KOPT-K1 (cell line): ENCODE measurements around the gene UBA6.
"Not testable (repeated sequence)": the region's sequence is repeated elsewhere in the genome, so short reads cannot be mapped to it uniquely, and the experiment has no call there.

Experiments used
- H3K27ac ChIP-seq: fragments of 200-600 bp; sonication (generic); 2 replicates; pipeline ENCODE4 v1.5.1; 2016; ENCODE audit warnings: antibody characterized with exemption, mild to moderate bottlenecking, low read depth, low read length; ENCODE audit not compliant: poor library complexity, severe bottlenecking
- H3K36me3 ChIP-seq: fragments of 200-600 bp; sonication (generic); 2 replicates; pipeline ENCODE4 v1.5.1; 2017; ENCODE audit warnings: antibody characterized with exemption, mild to moderate bottlenecking, low read length, moderate library complexity; ENCODE audit not compliant: insufficient read depth
- H3K9me3 ChIP-seq: fragments of 200-600 bp; sonication (generic); 2 replicates; pipeline ENCODE4 v1.5.1; 2017; ENCODE audit warnings: antibody characterized with exemption, low read length, mild to moderate bottlenecking; ENCODE audit not compliant: insufficient read depth, poor library complexity, severe bottlenecking

Gene UBA6

DNA sequence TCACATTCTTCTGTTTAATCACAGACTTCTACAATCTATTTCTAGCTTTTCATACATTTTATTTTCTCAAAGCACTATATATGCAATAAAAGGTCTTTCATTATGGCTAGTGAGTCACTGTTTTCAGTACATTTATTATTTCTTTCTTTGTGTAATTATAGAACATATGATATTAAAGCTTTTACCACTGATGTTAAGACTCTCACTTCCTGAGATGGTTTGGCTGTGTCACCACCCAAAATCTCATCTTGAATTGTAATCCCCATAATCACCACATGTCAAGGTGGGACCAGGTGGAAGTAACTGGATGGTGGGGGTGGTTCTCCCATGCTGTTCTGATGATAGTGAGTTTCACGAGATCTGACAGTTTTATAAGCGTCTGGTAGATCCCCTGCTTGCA is 41.9 kb downstream of the UBA6 start:
- Histone ChIP-seq H3K9me3 (peaks cover 47% of the 10 kb centered on the region), H3K36me3 (peaks cover 77% of the 10 kb centered on the region), H3K27ac (no peak overlapping the region)

DNA sequence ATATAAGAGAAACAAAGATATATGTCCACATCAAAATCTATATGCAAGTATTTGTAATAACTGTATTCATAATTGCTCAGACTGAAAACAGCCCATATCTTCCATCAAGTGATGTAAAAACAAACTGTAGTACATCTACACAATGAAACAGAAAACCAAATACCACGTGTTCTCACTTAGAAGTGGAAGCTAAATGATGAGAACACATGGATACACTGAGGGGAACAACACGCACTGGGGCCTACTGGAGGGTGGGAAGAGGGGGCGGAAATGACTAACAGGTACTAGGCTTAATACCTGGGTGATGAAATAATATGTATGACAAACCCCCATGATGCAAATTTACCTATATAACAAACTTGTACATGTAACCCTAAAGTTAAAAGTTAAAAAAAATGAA is 42.7 kb downstream of the UBA6 start:
- Histone ChIP-seq H3K27ac (no peak overlapping the region), H3K36me3 (peaks cover 73% of the 10 kb centered on the region), H3K9me3 (peaks cover 47% of the 10 kb centered on the region)

DNA sequence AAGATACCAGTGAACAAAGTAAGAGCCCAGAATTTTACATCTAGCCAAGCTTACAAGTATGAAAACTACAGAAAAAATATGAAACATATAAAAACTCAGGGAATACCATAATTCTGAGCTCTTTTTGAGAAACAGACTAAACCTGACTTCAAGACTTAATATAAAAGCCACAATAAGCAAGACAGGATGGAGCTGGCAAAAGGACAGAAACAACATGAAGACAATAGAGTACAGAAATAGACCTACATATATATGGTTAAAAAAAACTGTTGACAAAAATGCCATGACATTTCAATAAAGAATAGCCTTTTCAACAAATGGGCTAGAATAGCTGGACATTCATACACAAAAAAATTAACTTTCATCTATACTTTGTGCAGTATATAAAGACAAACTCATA is 49.4 kb downstream of the UBA6 start:
- Histone ChIP-seq H3K36me3 (peaks cover 57% of the 10 kb centered on the region), H3K9me3 (peaks cover 8% of the 10 kb centered on the region), H3K27ac (no peak overlapping the region)

DNA sequence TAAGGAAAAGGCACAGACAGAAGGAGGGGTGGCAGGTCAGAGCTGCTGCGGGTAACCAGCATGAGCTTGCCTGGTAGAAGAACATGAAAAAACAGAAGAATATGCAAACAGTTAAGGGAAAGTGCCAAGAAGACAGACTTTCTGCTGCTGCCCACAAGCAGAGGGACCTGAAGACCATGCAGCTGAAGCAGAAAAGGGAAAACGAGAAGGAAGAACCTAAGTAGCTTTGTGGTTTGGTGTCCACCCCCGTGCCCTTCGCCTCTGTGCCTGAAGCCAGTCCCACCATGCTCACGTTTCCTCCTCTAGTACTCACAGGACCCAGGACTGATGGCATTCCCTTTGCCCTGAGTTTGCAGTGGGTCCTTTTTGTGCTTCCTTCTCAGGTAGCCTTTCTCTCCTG is 62.8 kb downstream of the UBA6 start:
- H3K36me3 ChIP-seq, result peaks cover 70% of the 10 kb centered on the region
- H3K9me3 ChIP-seq, result peaks cover 8% of the 10 kb centered on the region
- no peak overlapping the region for H3K27ac ChIP-seq

DNA sequence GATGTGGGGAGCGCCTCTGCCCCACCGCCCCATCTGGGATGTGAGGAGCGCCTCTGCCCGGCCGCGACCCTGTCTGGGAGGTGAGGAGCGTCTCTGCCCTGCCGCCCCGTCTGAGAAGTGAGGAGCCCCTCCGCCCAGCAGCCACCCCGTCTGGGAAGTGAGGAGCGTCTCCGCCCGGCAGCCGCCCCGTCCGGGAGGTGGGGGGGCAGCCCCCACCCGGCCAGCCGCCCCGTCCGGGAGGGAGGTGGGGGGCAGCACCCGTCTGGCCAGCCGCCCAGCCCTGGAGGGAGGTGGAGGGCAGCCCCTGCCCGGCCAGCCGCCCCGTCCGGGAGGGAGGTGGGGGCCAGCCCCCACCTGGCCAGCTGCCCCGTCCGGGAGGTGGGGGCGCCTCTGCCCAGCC is 64.0 kb downstream of the UBA6 start:
- not testable (repeated sequence) for H3K27ac ChIP-seq, H3K9me3 ChIP-seq
- H3K36me3 ChIP-seq, result peaks cover 78% of the 10 kb centered on the region

DNA sequence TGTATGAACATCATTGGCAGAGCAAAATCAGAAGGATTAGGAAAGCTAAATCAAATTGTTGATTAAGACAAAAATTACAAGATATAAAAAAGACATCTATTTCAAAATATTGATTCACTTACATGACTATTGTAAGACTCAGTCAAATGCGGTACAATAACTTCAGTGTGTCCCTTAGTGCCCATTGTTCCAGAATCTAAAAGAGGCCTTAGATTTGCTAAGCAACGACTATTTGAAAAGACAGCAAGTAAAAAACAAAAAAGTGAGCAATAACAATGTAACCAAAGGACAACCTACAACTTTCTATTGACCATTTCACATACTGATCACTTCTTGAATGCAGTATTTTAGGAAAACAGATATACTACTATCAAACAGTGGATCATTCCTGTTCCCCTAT is 65.6 kb downstream of the UBA6 start:
- Histone ChIP-seq H3K36me3 (peaks cover 78% of the 10 kb centered on the region), H3K27ac (no peak overlapping the region), H3K9me3 (peaks cover 8% of the 10 kb centered on the region)

DNA sequence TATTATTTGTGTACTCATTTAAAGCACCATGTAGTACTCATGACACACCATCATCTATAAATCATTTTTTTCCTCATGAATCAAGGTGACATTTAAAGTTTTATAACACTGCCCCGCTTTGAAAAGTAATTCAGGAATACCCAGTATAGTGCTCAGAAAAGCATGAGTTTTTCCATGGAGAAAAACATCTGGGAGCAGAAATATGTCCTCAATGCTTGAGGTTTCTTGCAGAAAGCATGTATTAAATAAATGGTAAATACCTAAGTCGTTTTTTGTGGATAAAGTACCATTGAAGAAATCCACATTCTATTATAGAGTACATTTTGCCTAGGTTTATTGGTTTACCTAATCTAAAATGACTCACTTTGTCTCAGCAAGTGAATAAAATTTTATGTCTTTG is 66.2 kb downstream of the UBA6 start:
- peaks cover 78% of the 10 kb centered on the region for H3K36me3 ChIP-seq
- peaks cover 8% of the 10 kb centered on the region for H3K9me3 ChIP-seq
- H3K27ac ChIP-seq, result no peak overlapping the region

DNA sequence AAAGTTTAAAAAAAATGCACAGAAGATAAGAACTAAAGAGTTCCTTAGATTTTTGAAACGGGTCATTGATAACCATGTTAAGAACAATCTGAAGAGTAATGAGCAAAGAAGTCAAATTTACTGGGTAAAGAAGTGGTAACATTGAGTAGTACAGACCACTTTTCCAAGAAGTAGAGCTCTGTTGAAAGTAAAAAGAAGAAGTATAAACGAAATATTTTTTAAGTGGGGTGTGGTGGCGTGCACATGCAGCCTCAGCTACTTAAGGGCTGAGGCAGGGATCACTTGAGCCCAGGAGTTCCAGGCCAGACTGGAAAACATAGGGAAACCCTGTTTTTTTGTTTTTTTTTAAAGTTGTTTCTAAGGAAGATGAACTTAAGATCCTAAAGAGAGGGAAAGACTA is 68.5 kb downstream of the UBA6 start:
- Histone ChIP-seq H3K9me3 (no peaks in the 10 kb centered on the region), H3K27ac (no peak overlapping the region), H3K36me3 (peaks cover 80% of the 10 kb centered on the region)

DNA sequence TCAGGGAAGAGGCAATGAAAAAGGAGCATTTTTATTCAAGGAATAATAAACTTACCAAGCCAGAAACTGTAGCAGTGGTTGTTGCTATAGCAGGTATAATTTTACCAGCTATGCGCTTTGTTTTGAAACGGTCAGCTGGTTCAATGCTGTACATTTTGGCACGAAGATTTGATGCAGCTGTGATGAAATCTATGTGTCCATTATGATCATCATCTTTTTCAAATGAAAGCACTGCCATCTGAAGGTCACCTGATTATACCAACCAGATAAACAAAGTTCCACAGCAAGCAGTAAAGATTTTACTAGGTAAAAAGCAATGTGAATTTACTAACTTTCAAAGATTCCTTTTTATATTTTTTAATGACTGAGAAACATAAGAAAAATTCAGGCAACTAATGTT is 76.0 kb downstream of the UBA6 start:
- Histone ChIP-seq H3K27ac (no peak overlapping the region), H3K36me3 (peaks cover 92% of the 10 kb centered on the region), H3K9me3 (no peaks in the 10 kb centered on the region)

DNA sequence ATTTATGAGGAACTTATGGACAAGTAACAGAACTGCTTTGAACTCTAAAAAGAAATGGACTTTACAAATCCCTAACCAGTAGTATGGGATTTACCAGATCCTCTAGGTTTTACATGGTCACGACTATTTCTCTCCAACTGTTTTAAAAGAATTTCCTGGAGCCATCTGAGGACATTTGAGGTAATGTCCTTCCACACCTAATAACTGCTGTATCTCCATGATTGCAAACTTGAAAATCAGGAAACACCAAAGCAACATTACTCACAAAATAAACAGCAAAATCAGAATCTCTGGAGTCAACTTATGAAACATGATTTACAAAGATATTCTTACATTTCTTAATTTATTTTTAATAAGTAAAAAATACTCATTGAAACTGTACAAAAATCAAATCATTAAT is 84.5 kb downstream of the UBA6 start:
- peaks cover 12% of the 10 kb centered on the region for H3K9me3 ChIP-seq
- H3K27ac ChIP-seq, result no peak overlapping the region
- peaks cover 63% of the 10 kb centered on the region for H3K36me3 ChIP-seq

DNA sequence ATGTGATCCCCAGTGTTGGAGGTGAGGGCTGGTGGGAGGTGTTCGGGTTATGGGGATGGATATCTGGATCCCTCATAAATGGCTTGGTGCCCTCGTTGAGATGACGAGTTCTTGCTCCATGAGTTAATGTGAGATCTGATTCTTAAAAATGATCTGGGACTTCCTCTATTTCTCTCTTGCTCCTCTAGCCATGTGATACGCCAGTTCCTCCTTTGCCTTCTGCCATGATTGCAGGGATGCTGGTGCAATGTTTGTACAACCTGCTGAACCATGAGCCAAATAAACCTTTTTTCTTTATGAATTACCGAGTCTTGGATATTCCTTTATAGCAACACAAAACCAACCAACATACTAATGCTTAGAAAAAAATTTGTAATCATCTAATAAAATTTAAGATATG is 85.8 kb downstream of the UBA6 start:
- Histone ChIP-seq H3K36me3 (peaks cover 50% of the 10 kb centered on the region), H3K9me3 (peaks cover 12% of the 10 kb centered on the region)

DNA sequence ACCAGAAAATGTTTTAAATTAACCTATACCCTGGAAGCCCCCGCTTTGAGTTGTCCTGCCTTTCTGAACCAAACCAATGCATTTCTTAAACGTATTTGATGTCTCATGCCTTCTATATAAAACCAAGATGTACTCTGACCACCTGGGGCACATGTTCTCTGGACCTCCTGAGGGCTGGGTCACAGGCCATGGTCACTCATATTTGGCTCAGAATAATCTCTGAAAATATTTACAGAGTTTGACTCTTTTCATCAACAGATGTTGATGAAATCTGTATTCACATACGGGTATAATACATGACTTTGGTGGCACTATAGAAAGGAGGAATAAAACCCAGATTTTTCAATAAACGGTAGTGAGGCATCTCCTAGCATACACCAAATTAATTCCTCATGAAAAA is 86.8 kb downstream of the UBA6 start:
- Histone ChIP-seq H3K27ac (no peak overlapping the region), H3K36me3 (peaks cover 44% of the 10 kb centered on the region), H3K9me3 (peaks cover 12% of the 10 kb centered on the region)

More for the DNA sequence above, 85.8 kb downstream of the UBA6 start:
- no peak overlapping the region for H3K27ac ChIP-seq

DNA sequence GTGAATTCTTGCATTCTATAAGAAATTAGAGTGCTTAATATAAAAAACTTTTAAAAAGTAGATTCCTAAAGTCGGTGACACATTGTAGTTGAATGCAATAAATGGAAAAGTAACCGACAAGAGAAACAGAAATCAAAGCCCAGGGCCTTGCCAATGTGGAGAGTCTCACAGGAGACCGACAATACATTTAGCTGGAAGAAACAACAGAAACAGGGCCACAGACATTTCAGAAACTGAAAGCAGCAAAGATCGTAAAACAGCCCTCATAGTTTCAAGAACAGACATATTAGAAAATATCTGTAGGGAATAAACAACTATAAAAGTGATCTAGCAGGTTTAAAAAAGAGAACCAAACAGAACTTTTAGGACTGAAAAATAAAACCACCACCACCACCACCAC is 92.9 kb downstream of the UBA6 start:
- peaks cover 4% of the 10 kb centered on the region for H3K9me3 ChIP-seq
- H3K36me3 ChIP-seq, result 0 out of 2 replicates have a peak, but pooled peaks cover 4% of the 10 kb centered on the region
- no peak overlapping the region for H3K27ac ChIP-seq

DNA sequence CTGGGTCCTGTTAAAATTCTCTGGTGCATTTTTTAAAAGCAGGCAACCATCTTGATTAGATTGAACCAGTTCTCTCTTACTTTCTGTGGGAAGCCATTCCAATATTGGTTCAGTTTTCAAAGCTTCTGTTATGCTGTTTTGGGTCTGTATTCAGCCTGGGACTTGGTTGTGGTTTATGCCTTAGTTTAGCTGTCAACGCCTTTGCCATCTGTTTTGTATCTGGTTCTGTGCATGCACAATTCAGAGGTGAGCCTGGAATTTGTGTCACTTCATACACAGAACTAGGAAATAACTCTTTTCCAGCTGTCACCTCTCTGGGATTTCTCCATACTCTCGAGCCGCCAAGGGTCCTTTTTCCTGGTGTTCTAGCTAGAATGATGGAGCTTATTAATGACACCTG is 96.2 kb downstream of the UBA6 start:
- 0 out of 2 replicates have a peak, but pooled peaks cover under 1% of the 10 kb centered on the region for H3K36me3 ChIP-seq
- H3K27ac ChIP-seq, result no peak overlapping the region
- H3K9me3 ChIP-seq, result no peaks in the 10 kb centered on the region

DNA sequence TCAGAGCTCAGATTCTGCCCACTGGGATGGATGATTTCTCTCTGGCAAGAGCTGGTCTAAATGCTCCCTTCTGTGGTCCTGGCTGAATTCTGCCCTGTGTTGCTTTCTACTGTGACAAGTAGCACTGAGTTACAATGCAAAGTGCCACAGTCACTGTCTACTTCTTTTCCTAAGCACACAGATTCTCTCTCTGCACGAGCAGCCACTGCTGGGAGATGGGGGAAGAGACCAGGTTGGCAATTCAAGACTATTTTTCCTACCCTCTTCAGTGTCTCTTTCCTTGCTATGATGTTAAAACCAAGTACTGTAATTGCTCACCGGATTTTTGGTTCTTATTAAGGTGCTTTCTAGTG is 97.0 kb downstream of the UBA6 start:
- Histone ChIP-seq H3K36me3 (no peaks in the 10 kb centered on the region), H3K27ac (no peak overlapping the region), H3K9me3 (no peaks in the 10 kb centered on the region)

DNA sequence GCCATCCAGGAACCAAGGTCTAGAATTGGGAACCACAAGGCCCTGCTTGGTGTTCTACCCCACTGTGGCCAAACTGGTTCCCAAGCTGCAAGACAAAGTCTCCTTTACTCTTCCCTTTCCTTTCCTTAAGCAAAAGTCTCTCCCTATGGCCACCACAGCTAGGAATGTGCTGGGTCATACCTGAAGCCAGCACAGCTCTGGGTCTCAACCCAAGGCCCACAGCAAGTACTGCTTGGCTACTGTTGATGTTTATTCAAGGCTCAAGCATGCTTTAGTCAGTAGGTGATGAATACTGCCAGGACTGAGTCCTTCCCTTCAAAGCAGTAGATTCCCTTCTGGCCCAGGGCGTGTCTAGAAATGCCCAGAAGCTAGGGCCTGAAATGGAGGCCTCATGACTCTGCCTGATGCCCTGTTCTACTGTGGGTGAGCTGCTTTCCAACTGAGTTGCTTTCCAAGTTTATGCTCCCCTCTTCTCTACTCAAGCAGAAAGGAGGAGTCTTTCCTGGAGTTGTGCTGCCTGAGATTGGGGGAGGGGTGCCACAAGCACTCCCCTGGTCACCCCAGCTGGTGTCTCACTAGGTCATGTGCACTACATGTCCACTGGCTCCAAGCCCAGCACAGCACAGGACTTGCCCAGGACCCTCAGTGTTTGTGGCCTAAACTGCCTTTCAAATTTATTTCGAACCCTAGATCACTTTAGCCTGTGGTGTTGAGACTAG is 97.5 kb downstream of the UBA6 start:
- Histone ChIP-seq H3K36me3 (no peaks in the 10 kb centered on the region), H3K27ac (no peak overlapping the region), H3K9me3 (no peaks in the 10 kb centered on the region)
